Ecto neural progenitor cell (in vitro differentiated cells): ENCODE data around the gene BMP10.

Source experiments
- DNase-seq: peaks from one replicate; pipeline ENCODE4 v3.0.0-alpha.2; 2018; ENCODE audit warnings: low spot score

Gene BMP10

DNA sequence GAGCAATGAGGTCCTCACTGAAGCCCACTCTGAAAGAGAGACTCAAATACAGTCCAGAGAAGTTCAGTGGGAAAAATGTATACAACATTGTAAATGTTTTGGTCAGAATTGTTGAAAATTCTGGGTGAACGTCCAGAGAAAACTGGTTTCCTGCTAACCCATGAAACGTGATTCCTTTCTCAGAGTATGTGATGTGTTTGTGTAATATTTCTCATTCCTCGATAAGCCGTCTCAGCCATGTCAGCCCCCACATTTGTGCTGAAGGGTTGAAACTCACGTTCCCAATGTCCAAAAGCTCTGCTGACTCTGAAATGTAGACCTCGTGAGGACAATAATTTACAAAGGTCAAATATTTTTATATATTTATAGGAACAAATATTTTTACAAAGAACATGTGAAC is 51.6 kb downstream of the BMP10 start:
- DNase-seq, result no peak

DNA sequence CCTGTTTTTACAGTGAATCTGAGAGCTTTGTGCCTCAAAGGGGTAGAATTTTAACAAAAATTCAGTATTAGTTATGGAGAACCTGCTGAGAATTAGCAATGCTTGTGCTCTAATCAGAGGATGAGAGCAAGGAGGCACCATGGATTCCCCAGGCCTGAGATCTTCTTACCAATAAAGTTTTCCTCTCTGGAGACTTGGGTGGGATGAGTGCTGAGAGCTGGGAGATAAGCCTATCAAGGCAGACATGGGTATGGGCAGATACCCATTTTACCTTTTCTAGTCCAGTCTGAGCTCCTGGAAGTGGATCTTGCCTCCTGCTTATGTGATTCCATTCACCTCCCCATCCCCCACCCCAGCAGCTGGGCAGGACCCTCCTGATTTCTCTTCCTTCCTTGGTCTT is 53.9 kb downstream of the BMP10 start:
- no peak for DNase-seq
